ENCODE results near the gene RBFOX2. TPM values are rescaled to one million over a fixed set of nuclear protein-coding genes. Genes with fewer than 3 reads are reported as not detected.
A peak's percentile ranks its signal among the peaks of the same experiment; 100 is the strongest.

The RBFOX2 gene
- total and polyA plus RNA-seq, 2 donors (not counting 3 experiments of a cell fraction or from before 2014, with no cell fraction given), result 125 to 142 TPM

- Histone ChIP-seq H3K27ac (ENCODE audit: insufficient read depth, low read depth, low read length) (peak overlapping the region; percentile 1), H3K9ac (replicated peaks; ENCODE audit: extremely low read depth, insufficient read depth, low read length) (no peak overlapping the region), H3K4me3 (replicated peaks in 1 of 3; ENCODE audit: insufficient read depth in 1 of 3, low read depth in 1 of 3, low read length in 3 of 3) (no peak overlapping the region), H3K27me3 (ENCODE audit: control insufficient read depth in 2 of 2, insufficient read depth in 2 of 2, low read length in 2 of 2) (no peaks in the 10 kb centered on the region), H3K9me3 (replicated peaks; ENCODE audit: control insufficient read depth, insufficient read depth, low read length) (no peaks in the 10 kb centered on the region), H3K4me1 (ENCODE audit: control insufficient read depth, extremely low read depth, insufficient read depth, low read length) (peaks cover 29% of the 10 kb centered on the region), H4K20me1 (replicated peaks; ENCODE audit: control insufficient read depth, extremely low read depth, insufficient read depth, low read length) (no peaks in the 10 kb centered on the region), H3K9me1 (replicated peaks; ENCODE audit: control insufficient read depth, extremely low read depth, insufficient read depth, low read length) (no peaks in the 10 kb centered on the region), H2AFZ (ENCODE audit: low read depth, low read length) (no peak overlapping the region), H3K79me2 (ENCODE audit: control insufficient read depth, insufficient read depth, low read length) (peaks cover 60% of the 10 kb centered on the region), H3K4me2 (ENCODE audit: insufficient read depth, low read length) (peak overlapping the region; percentile 5), H3K36me3 (ENCODE audit: control insufficient read depth in 2 of 2, extremely low read depth in 1 of 2, insufficient read depth in 2 of 2, low read length in 2 of 2) (no peaks in the 10 kb centered on the region)
- dilution Hi-C loops (cut with MboI; ENCODE audit: extremely low pct_ligation_motif_present, low sequenced_read_pairs), result no loop called here
- FAIRE-seq (no peak), DNase-seq (ENCODE audit: low read depth, low spot score) (no peak)
- BruUV-seq (replicated peaks), result no TSS peak
- ChIA-PET POLR2A (no interaction called here), CTCF (interaction anchor here (1.0 to 1.7 kb wide), 2 partner anchors 18 to 93 kb away, joined by 3 to 7 read pairs; no protein-coding TSS in a partner anchor)
- intact Hi-C loops (cut with micrococcal nuclease), result no loop called here
- TF ChIP-seq EZH2 (IDR thresholded peaks at IDR 0.05; ENCODE audit: borderline replicate concordance, low read depth, low read length, severe bottlenecking) (no peak), JUN (IDR thresholded peaks at IDR 0.05; ENCODE audit: borderline replicate concordance, insufficient read depth, insufficient read length, low read depth) (no peak)
These were observed 55.2 kb downstream of the RBFOX2 start for GRCh38 chr22:35973388-35973787.

GRCh38 chr22:35972559-35972958, 56.1 kb downstream of the RBFOX2 start:
- Histone ChIP-seq H3K27ac (ENCODE audit: insufficient read depth, low read depth, low read length) (no peak overlapping the region), H3K9me1 (replicated peaks; ENCODE audit: control insufficient read depth, extremely low read depth, insufficient read depth, low read length) (no peaks in the 10 kb centered on the region), H3K9me3 (replicated peaks; ENCODE audit: control insufficient read depth, insufficient read depth, low read length) (no peaks in the 10 kb centered on the region), H3K36me3 (ENCODE audit: control insufficient read depth in 2 of 2, extremely low read depth in 1 of 2, insufficient read depth in 2 of 2, low read length in 2 of 2) (no peaks in the 10 kb centered on the region), H3K9ac (replicated peaks; ENCODE audit: extremely low read depth, insufficient read depth, low read length) (no peak overlapping the region), H2AFZ (ENCODE audit: low read depth, low read length) (no peak overlapping the region), H4K20me1 (replicated peaks; ENCODE audit: control insufficient read depth, extremely low read depth, insufficient read depth, low read length) (no peaks in the 10 kb centered on the region), H3K4me2 (ENCODE audit: insufficient read depth, low read length) (no peak overlapping the region), H3K27me3 (ENCODE audit: control insufficient read depth in 2 of 2, insufficient read depth in 2 of 2, low read length in 2 of 2) (no peaks in the 10 kb centered on the region), H3K4me1 (ENCODE audit: control insufficient read depth, extremely low read depth, insufficient read depth, low read length) (peaks cover 29% of the 10 kb centered on the region), H3K4me3 (replicated peaks in 1 of 3; ENCODE audit: insufficient read depth in 1 of 3, low read depth in 1 of 3, low read length in 3 of 3) (no peak overlapping the region), H3K79me2 (ENCODE audit: control insufficient read depth, insufficient read depth, low read length) (peaks cover 57% of the 10 kb centered on the region)
- TF ChIP-seq MYC (IDR thresholded peaks at IDR 0.05; ENCODE audit: low read depth, low read length) (no peak), POLR2A (IDR thresholded peaks at IDR 0.05; ENCODE audit: low read depth, low read length) (no peak), JUN (IDR thresholded peaks at IDR 0.05; ENCODE audit: borderline replicate concordance, insufficient read depth, insufficient read length, low read depth) (no peak), POLR2AphosphoS5 (IDR thresholded peaks at IDR 0.05; ENCODE audit: insufficient read depth, low read depth, low read length) (no peak), FOS (IDR thresholded peaks at IDR 0.05; ENCODE audit: borderline replicate concordance, insufficient read depth, low read length) (no peak), EZH2 (IDR thresholded peaks at IDR 0.05; ENCODE audit: borderline replicate concordance, low read depth, low read length, severe bottlenecking) (no peak), MAX (IDR thresholded peaks at IDR 0.05; ENCODE audit: insufficient read depth, insufficient read length) (no peak), GATA2 (IDR thresholded peaks at IDR 0.05; ENCODE audit: insufficient read depth, insufficient read length, low read depth, low read length) (no peak)
- DNase-seq (ENCODE audit: low read depth, low spot score) (no peak), FAIRE-seq (no peak)
- ChIA-PET POLR2A (no interaction called here), CTCF (interaction anchor here (1.0 to 1.7 kb wide), 5 partner anchors 9 to 93 kb away, joined by 3 to 15 read pairs (median 4); no protein-coding TSS in a partner anchor)
- intact Hi-C loops (cut with micrococcal nuclease), result no loop called here
- dilution Hi-C loops (cut with MboI; ENCODE audit: extremely low pct_ligation_motif_present, low sequenced_read_pairs), result no loop called here
- BruUV-seq (replicated peaks), result no TSS peak
